Spleen (tissue), 7 donors: Measurements from ENCODE around the gene FES.

Source experiments
- CTCF ChIP-seq, 11 experiments: fragments of 200-600 bp in 7 of 11; fragments of 450-650 bp in 4 of 11; sonication (generic) in 4 of 11; IDR thresholded peaks in 8 of 11; conservative IDR thresholded peaks in 3 of 11; 1 replicate in 7 of 11; 2 replicates in 4 of 11; pipeline versions ENCODE4 v1.4.0 to v1.8.0; 2016 to 2021; ENCODE audit warnings: antibody characterized with exemption in 11 of 11, inconsistent platforms in 4 of 11, mild to moderate bottlenecking in 1 of 11
- POLR2A ChIP-seq, 3 donors: fragments of 450-650 bp; IDR thresholded peaks; one replicate each; pipeline ENCODE4 v1.5.1; 2017; ENCODE audit warnings: antibody characterized with exemption in 3 of 3, mild to moderate bottlenecking in 1 of 3
- donor health status: DM: no; HTN: no; CAD: no; lungs with moderate emphysema.
- donor health status: DM: no; HTN: no; CAD: no.
- donor health status: DM: no; HTN: no; CAD: no.

- TF ChIP-seq CTCF (IDR thresholded peaks at IDR 0.05 in 8 of 11, conservative IDR thresholded peaks at IDR 0.05 in 3 of 11), result no peak
- TF ChIP-seq POLR2A (IDR thresholded peaks at IDR 0.05), result no peak
These were observed 6.5 kb downstream of the FES start for GRCh38 chr15:90890839-90891238.
